Right lobe of liver (tissue), 6 donors: ENCODE results near the gene VSTM4. TPM values are rescaled to one million over a fixed set of nuclear protein-coding genes. Genes with fewer than 3 reads are reported as not detected.

Experiments used
- ATAC-seq, 4 donors: fragments of 200-7000 bp; cut with Tn5 transposase; one replicate each; pipeline ENCODE4 v1.9.1; 2020; ENCODE audit warnings: mild to moderate bottlenecking in 4 of 4, moderate library complexity in 4 of 4
- DNase-seq, 3 donors: peaks; one replicate each; pipeline ENCODE4 v3.0.0-alpha.2; 2020
- H3K27ac ChIP-seq, 3 donors: fragments of 200-600 bp; one replicate each; pipeline ENCODE4 v1.8.0; 2022
- H3K27me3 ChIP-seq, 2 donors: fragments of 200-600 bp; one replicate each; pipeline ENCODE4 v1.8.0; 2022
- H3K36me3 ChIP-seq, 4 donors: fragments of 200-600 bp; sonication (generic) in 1 of 4; one replicate each; pipeline versions ENCODE4 v1.5.1 to v1.8.0; 2017 to 2022; ENCODE audit warnings: control low read depth in 1 of 4
- H3K4me1 ChIP-seq, 4 donors: fragments of 200-600 bp; sonication (generic) in 1 of 4; one replicate each; pipeline versions ENCODE4 v1.5.1 to v1.8.0; 2017 to 2022; ENCODE audit warnings: control low read depth in 1 of 4
- H3K4me3 ChIP-seq, 3 donors: fragments of 200-600 bp; one replicate each; pipeline ENCODE4 v1.8.0; 2022
- H3K9me3 ChIP-seq, 4 donors: fragments of 200-600 bp; sonication (generic) in 1 of 4; one replicate each; pipeline versions ENCODE4 v1.5.1 to v1.8.0; 2017 to 2022; ENCODE audit warnings: control low read depth in 1 of 4
- POLR2A ChIP-seq: fragments of 450-650 bp; IDR thresholded peaks from one replicate; pipeline ENCODE4 v1.6.1; 2017; ENCODE audit warnings: antibody characterized with exemption, mild to moderate bottlenecking
- WGBS: methylation state at CpG from one replicate; pipeline ENCODE4 v1.1.6; 2018; ENCODE audit warnings: low coverage, low lambda C conversion rate; ENCODE audit not compliant: insufficient coverage; ENCODE audit errors: missing lambda C conversion rate; 5-methylcytosine and 5-hydroxymethylcytosine counted together
- intact Hi-C, 2 donors: fragments of 100-400 bp; cut with DNase I; formaldehyde crosslinking; loops; one replicate each; pipeline versions ENCODE4 v1.11.2 to v1.14.1; 2022
- total RNA-seq, 6 experiments: library from RNA; depleted of rRNA in 2 of 6; stranded (reverse); fragments of >200 nt in 2 of 6; fragmentation: NEBNext Ultra II Directional in 3 of 6; extraction: Animal tissue kit (Norgen Biotek cat#: 25700) in 3 of 6; gene quantifications; one replicate each; pipeline versions ENCODE4 v1.1.0 to v1.2.4, GENCODE V29; 2016 to 2023
- TF ChIP-seq, protein P1 (sequence below), 4 donors: fragments of 200-600 bp in 3 of 4; fragments of 450-650 bp in 1 of 4; IDR thresholded peaks; one replicate each; pipeline versions ENCODE4 v1.5.1 to v1.8.0; 2016 to 2022; ENCODE audit warnings: antibody characterized with exemption in 4 of 4, mild to moderate bottlenecking in 2 of 4
- donor health status: DM: no; HTN: yes; CAD: no.
- donor health status: DM: no; HTN: no; CAD: no.
- donor health status: DM: no; HTN: no; CAD: no.
- donor health status: DM: no; HTN: yes; CAD: no.
- donor health status: DM: no; HTN: yes; CAD: no.

Gene VSTM4
- total RNA-seq, 6 experiments from 2014 or later = 2.1 to 6.6 (median 3.1) TPM

DNA sequence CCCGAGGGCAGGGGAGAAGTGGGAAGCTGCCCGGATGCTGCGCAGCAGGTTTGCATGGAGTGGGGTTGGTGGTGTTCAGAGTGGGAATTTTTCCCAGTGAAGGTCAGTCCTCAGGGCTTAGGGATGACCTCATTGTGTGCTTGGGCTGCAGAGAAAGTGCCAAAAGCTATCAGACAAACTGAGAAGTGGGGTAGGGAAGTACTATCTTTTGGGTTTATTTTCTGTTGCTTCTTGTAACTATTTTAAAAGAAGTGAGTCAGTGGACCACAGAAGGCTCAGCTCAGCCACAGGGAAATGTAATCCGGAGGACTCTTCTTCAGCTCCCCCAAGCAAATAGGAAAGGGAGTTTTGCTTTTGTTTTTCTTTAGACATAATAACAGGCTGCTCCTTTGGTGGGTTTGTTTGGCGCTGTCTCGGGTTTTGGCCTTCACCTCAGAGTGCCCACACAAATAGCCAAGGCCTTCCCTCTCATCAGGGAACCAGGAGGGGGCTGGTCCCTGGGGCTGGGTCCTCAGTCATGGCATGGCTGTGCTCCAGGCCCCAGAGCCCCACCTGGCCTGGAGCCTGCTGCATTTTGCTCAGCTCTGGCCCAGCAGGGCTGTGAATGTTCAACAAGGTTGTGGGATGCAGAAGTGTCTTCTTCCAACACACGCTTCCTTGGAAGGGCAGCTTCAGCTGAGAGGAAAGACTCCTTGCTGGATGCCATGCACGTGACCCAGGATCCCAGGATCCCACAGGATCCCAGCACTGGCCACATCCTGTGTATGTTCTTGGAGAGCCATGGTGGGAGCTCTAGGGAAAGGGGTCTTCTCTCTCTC, 23.9 kb upstream of the VSTM4 start:
- Histone ChIP-seq H3K27ac (no peak overlapping the region), H3K4me3 (no peak overlapping the region), H3K27me3 (no peaks in the 10 kb centered on the region), H3K9me3 (no peaks in the 10 kb centered on the region), H3K36me3 (no peaks in the 10 kb centered on the region), H3K4me1 (no peaks in the 10 kb centered on the region)
- DNase-seq (no peak), ATAC-seq (peak in 1 of 4 donors; percentile 51)
- TF ChIP-seq, protein P1, sequence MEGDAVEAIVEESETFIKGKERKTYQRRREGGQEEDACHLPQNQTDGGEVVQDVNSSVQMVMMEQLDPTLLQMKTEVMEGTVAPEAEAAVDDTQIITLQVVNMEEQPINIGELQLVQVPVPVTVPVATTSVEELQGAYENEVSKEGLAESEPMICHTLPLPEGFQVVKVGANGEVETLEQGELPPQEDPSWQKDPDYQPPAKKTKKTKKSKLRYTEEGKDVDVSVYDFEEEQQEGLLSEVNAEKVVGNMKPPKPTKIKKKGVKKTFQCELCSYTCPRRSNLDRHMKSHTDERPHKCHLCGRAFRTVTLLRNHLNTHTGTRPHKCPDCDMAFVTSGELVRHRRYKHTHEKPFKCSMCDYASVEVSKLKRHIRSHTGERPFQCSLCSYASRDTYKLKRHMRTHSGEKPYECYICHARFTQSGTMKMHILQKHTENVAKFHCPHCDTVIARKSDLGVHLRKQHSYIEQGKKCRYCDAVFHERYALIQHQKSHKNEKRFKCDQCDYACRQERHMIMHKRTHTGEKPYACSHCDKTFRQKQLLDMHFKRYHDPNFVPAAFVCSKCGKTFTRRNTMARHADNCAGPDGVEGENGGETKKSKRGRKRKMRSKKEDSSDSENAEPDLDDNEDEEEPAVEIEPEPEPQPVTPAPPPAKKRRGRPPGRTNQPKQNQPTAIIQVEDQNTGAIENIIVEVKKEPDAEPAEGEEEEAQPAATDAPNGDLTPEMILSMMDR (IDR thresholded peaks at IDR 0.05) = no peak
- no peak for TF ChIP-seq POLR2A
- intact Hi-C loops = no loop called here
- 75% methylated on average over 6 of the region's 8 CpGs for WGBS

DNA sequence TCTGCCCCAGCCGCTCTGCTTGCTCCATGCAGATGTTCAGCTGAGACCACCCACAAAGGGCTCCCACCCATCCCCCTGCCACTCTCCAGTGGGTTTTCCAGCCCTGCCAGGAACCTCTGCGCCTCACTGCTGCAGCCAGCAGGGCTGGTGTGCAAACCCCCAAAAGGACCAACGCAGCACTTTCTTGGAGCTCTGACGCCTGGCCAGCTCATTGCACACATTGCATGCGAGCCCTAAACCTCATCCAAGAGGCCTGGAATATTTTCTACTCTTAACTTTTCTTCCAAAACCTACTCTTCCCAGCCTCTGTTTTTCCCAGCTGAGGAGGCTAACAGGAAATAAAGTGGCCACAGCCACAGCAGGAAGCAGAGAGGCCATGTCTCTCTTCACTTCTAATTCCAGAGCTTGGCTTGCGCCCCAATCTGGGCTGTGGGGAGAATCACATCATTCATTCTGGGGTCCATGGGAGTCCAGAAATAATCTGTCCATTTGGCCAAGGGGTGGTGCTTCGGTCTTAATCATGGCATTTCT, 23.1 kb upstream of the VSTM4 start:
- H3K27ac ChIP-seq = no peak overlapping the region
- no peaks in the 10 kb centered on the region for H3K4me1 ChIP-seq
- no peaks in the 10 kb centered on the region for H3K27me3 ChIP-seq
- DNase-seq (no peak), ATAC-seq (no peak)
- no peaks in the 10 kb centered on the region for H3K36me3 ChIP-seq
- TF ChIP-seq POLR2A = no peak
- TF ChIP-seq, protein P1 (IDR thresholded peaks at IDR 0.05) = no peak
- H3K4me3 ChIP-seq = no peak overlapping the region
- WGBS = 92% methylated on average over 2 of the region's 7 CpGs
- no peaks in the 10 kb centered on the region for H3K9me3 ChIP-seq
- intact Hi-C loops = no loop called here

- ATAC-seq (no peak), DNase-seq (no peak)
- intact Hi-C loops = no loop called here
- H3K4me1 ChIP-seq = no peaks in the 10 kb centered on the region
- H3K4me3 ChIP-seq = no peak overlapping the region
- H3K27me3 ChIP-seq = no peaks in the 10 kb centered on the region
- 25% methylated on average over 1 of the region's 1 CpG for WGBS
- H3K9me3 ChIP-seq = no peaks in the 10 kb centered on the region
- TF ChIP-seq, protein P1 (IDR thresholded peaks at IDR 0.05) = no peak
- TF ChIP-seq POLR2A = no peak
- no peak overlapping the region for H3K27ac ChIP-seq
- no peaks in the 10 kb centered on the region for H3K36me3 ChIP-seq
These were observed 21.2 kb upstream of the VSTM4 start for GRCh38 chr10:49136525-49136924.

GRCh38 chr10:49135575-49136313, 20.4 kb upstream of the VSTM4 start:
- DNase-seq = no peak
- H3K27ac ChIP-seq = no peak overlapping the region
- no peaks in the 10 kb centered on the region for H3K27me3 ChIP-seq
- WGBS = 46% methylated on average over 9 of the region's 9 CpGs
- ATAC-seq = peak in 2 of 4 donors; percentile 24 to 42
- no peaks in the 10 kb centered on the region for H3K9me3 ChIP-seq
- H3K4me1 ChIP-seq = no peaks in the 10 kb centered on the region
- intact Hi-C loops = no loop called here
- no peaks in the 10 kb centered on the region for H3K36me3 ChIP-seq
- no peak for TF ChIP-seq POLR2A
- H3K4me3 ChIP-seq = no peak overlapping the region

- Histone ChIP-seq H3K27me3 (no peaks in the 10 kb centered on the region), H3K27ac (no peak overlapping the region), H3K4me1 (no peaks in the 10 kb centered on the region), H3K9me3 (no peaks in the 10 kb centered on the region), H3K36me3 (no peaks in the 10 kb centered on the region), H3K4me3 (no peak overlapping the region)
- WGBS = 38% methylated on average over 1 of the region's 3 CpGs
- intact Hi-C loops = no loop called here
- TF ChIP-seq, protein P1 (IDR thresholded peaks at IDR 0.05) = no peak
- no peak for TF ChIP-seq POLR2A
- no peak for ATAC-seq
- no peak for DNase-seq
These were observed 19.0 kb upstream of the VSTM4 start for GRCh38 chr10:49134327-49134726.
